ENCODE measurements around the gene PPP4R1.
A peak's percentile ranks its signal among the peaks of the same experiment; 100 is the strongest.

Gene PPP4R1

GRCh38 chr18:9596226-9596625 is 18.1 kb downstream of the PPP4R1 start:
- no peak for DNase-seq (ENCODE audit: low read depth, low spot score)

GRCh38 chr18:9594823-9595596 is 19.3 kb downstream of the PPP4R1 start:
- DNase-seq (ENCODE audit: low read depth, low spot score) = no peak

- no peak for DNase-seq (ENCODE audit: low read depth, low spot score)
Measured at GRCh38 chr18:9587924-9588323, 26.4 kb downstream of the PPP4R1 start.

- no peak for DNase-seq (ENCODE audit: low read depth, low spot score)
Measured at GRCh38 chr18:9586814-9587213, 27.5 kb downstream of the PPP4R1 start.

GRCh38 chr18:9581667-9582066 is 32.7 kb downstream of the PPP4R1 start:
- DNase-seq (ENCODE audit: low read depth, low spot score) = no peak

- no peak for DNase-seq (ENCODE audit: low read depth, low spot score)
Measured at GRCh38 chr18:9578306-9578705, 36.1 kb downstream of the PPP4R1 start.

- no peak for DNase-seq (ENCODE audit: low read depth, low spot score)
Measured at GRCh38 chr18:9577361-9577760, 37.0 kb downstream of the PPP4R1 start.

GRCh38 chr18:9575558-9575957 is 38.8 kb downstream of the PPP4R1 start:
- DNase-seq (ENCODE audit: low read depth, low spot score) = peak; percentile 85

GRCh38 chr18:9574473-9575115 is 39.8 kb downstream of the PPP4R1 start:
- DNase-seq (ENCODE audit: low read depth, low spot score) = no peak

GRCh38 chr18:9571546-9571945 is 42.8 kb downstream of the PPP4R1 start:
- DNase-seq (ENCODE audit: low read depth, low spot score) = no peak

- DNase-seq (ENCODE audit: low read depth, low spot score) = no peak
Measured at GRCh38 chr18:9570255-9570654, 44.1 kb downstream of the PPP4R1 start.

- no peak for DNase-seq (ENCODE audit: low read depth, low spot score)
Measured at GRCh38 chr18:9569178-9569577, 45.2 kb downstream of the PPP4R1 start.

GRCh38 chr18:9568186-9568585 is 46.2 kb downstream of the PPP4R1 start:
- no peak for DNase-seq (ENCODE audit: low read depth, low spot score)

- DNase-seq (ENCODE audit: low read depth, low spot score) = no peak
Measured at GRCh38 chr18:9565407-9565806, 49.0 kb downstream of the PPP4R1 start.

GRCh38 chr18:9563331-9563730 is 51.0 kb downstream of the PPP4R1 start:
- no peak for DNase-seq (ENCODE audit: low read depth, low spot score)

- no peak for DNase-seq (ENCODE audit: low read depth, low spot score)
Measured at GRCh38 chr18:9562584-9562983, 51.8 kb downstream of the PPP4R1 start.

GRCh38 chr18:9561759-9562158 is 52.6 kb downstream of the PPP4R1 start:
- no peak for DNase-seq (ENCODE audit: low read depth, low spot score)

- DNase-seq (ENCODE audit: low read depth, low spot score) = no peak
Measured at GRCh38 chr18:9559253-9559652, 55.1 kb downstream of the PPP4R1 start.

GRCh38 chr18:9558387-9559064 is 55.8 kb downstream of the PPP4R1 start:
- DNase-seq (ENCODE audit: low read depth, low spot score) = no peak

GRCh38 chr18:9557250-9557943 is 57.0 kb downstream of the PPP4R1 start:
- no peak for DNase-seq (ENCODE audit: low read depth, low spot score)

- DNase-seq (ENCODE audit: low read depth, low spot score) = no peak
Measured at GRCh38 chr18:9552616-9553015, 61.7 kb downstream of the PPP4R1 start.

GRCh38 chr18:9552191-9552590 is 62.2 kb downstream of the PPP4R1 start:
- DNase-seq (ENCODE audit: low read depth, low spot score) = no peak

Measured in brain pericyte (primary cell).